ENCODE measurements around the gene SLN. TPM values are rescaled to one million over a fixed set of nuclear protein-coding genes. Genes with fewer than 3 reads are reported as not detected.

The SLN gene
- total RNA-seq, 1 donor from 2014 or later = not detected

DNA sequence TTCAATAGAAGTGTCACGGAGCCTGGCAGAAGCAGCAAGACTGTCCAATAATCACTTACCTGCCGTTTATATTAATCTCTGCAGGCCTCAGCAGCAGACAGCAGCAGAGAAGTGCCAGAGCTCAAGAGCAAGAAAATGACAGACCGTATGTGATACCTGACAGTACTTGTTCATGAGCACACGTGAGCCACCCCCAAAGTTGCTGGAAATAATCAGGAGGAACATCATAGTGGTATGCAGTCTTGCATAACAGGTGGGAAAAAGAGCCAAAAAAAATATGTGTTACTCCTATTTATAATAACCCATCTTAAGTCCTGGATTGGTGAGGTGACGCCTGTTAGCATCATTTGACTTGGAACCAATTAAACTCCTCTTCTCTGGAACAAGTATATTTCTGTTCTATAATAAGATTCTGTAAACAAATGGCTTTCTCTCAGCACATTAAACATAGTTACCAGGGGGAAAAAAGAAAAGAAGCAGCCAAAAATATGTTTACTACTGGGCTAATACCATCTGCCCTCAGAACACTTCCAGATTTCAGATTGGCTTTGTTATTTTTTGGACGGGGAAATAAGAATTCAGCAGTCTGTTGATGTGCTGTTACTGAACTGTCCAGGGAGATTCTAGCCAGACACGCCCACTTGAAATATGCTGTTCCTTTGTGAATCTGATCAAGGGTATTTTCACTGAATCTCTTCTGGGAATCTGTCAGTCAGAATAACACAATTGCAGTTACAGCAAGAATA lies 7.9 kb upstream of the SLN start:
- no peak for TF ChIP-seq CTCF (IDR thresholded peaks at IDR 0.05; ENCODE audit: unreplicated experiment)
- H3K4me3 Mint-ChIP-seq (ENCODE audit: low read depth) = no peak overlapping the region
- no peaks in the 10 kb centered on the region for H3K9me3 Mint-ChIP-seq (ENCODE audit: low read depth)
- DNase-seq (ENCODE audit: low spot score, unreplicated experiment) = no peak
- H3K4me1 Mint-ChIP-seq (ENCODE audit: low read depth) = peaks cover 4% of the 10 kb centered on the region
- H3K36me3 Mint-ChIP-seq (ENCODE audit: insufficient read depth) = no peaks in the 10 kb centered on the region
- peaks cover 5% of the 10 kb centered on the region for H3K27me3 Mint-ChIP-seq
- H3K27ac Mint-ChIP-seq = no peak overlapping the region

GRCh38 chr11:107719073-107719472 lies 7.2 kb upstream of the SLN start:
- Mint-ChIP-seq H3K27ac (no peak overlapping the region), H3K36me3 (ENCODE audit: insufficient read depth) (no peaks in the 10 kb centered on the region), H3K4me1 (ENCODE audit: low read depth) (peaks cover 4% of the 10 kb centered on the region), H3K4me3 (ENCODE audit: low read depth) (no peak overlapping the region), H3K27me3 (peaks cover 3% of the 10 kb centered on the region), H3K9me3 (ENCODE audit: low read depth) (no peaks in the 10 kb centered on the region)
- DNase-seq (ENCODE audit: low spot score, unreplicated experiment) = no peak
- no peak for TF ChIP-seq CTCF (IDR thresholded peaks at IDR 0.05; ENCODE audit: unreplicated experiment)

DNA sequence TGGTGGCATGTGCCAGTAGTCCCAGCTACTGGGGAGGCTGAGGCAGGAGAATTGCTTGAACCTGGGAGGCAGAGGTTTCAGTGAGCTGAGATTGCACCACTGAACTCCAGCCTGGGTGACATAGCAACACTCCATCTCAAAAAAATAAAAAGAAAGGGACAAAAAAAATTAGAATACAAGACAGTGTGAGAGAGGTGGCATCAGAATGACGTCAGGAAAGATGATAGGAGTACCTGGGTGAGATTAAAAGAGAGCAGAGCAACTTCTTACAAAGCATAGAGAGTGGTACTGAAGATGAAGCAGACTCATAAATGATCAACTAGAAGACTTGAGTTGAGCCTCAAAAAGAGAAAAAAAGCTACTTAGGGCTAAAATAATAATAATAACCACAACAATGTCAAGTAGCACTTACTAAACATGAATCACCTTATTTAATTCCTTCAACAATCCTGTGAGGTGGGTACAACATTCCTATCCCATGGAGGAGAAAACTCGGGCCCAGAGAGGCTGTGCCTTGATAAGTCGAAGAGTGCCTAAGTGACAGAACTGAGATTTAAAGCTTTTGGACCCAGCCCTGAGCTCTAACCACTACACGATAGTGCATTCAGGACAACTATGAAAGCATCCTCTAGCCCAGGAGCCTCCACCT lies 5.2 kb upstream of the SLN start:
- TF ChIP-seq CTCF (IDR thresholded peaks at IDR 0.05; ENCODE audit: unreplicated experiment) = no peak
- Mint-ChIP-seq H3K27ac (no peak overlapping the region), H3K27me3 (peaks cover 5% of the 10 kb centered on the region), H3K4me1 (ENCODE audit: low read depth) (peaks cover 13% of the 10 kb centered on the region), H3K4me3 (ENCODE audit: low read depth) (no peak overlapping the region), H3K36me3 (ENCODE audit: insufficient read depth) (no peaks in the 10 kb centered on the region), H3K9me3 (ENCODE audit: low read depth) (no peaks in the 10 kb centered on the region)
- no peak for DNase-seq (ENCODE audit: low spot score, unreplicated experiment)

GRCh38 chr11:107713009-107713408 lies 1.2 kb upstream of the SLN start:
- Mint-ChIP-seq H3K4me3 (ENCODE audit: low read depth) (no peak overlapping the region), H3K27me3 (peaks cover 3% of the 10 kb centered on the region), H3K9me3 (ENCODE audit: low read depth) (no peaks in the 10 kb centered on the region), H3K4me1 (ENCODE audit: low read depth) (peaks cover 32% of the 10 kb centered on the region), H3K36me3 (ENCODE audit: insufficient read depth) (no peaks in the 10 kb centered on the region), H3K27ac (no peak overlapping the region)
- no peak for DNase-seq (ENCODE audit: low spot score, unreplicated experiment)
- no peak for TF ChIP-seq CTCF (IDR thresholded peaks at IDR 0.05; ENCODE audit: unreplicated experiment)

- DNase-seq (ENCODE audit: low spot score, unreplicated experiment) = no peak
- H3K9me3 Mint-ChIP-seq (ENCODE audit: low read depth) = no peaks in the 10 kb centered on the region
- H3K27me3 Mint-ChIP-seq = peaks cover 3% of the 10 kb centered on the region
- no peak for TF ChIP-seq CTCF (IDR thresholded peaks at IDR 0.05; ENCODE audit: unreplicated experiment)
- peaks cover 37% of the 10 kb centered on the region for H3K4me1 Mint-ChIP-seq (ENCODE audit: low read depth)
- H3K27ac Mint-ChIP-seq = no peak overlapping the region
- H3K36me3 Mint-ChIP-seq (ENCODE audit: insufficient read depth) = no peaks in the 10 kb centered on the region
- H3K4me3 Mint-ChIP-seq (ENCODE audit: low read depth) = no peak overlapping the region
Observed at GRCh38 chr11:107710301-107710700, 1.6 kb downstream of the SLN start.

All from progenitor cell of endocrine pancreas (in vitro differentiated cells).